IPS-18c (cell line): ENCODE results near the gene SCN3A.

Experiments
- H3K4me3 ChIP-seq: 2 replicates; pipeline ENCODE4 v1.7.0; 2013; ENCODE audit warnings: low read depth, mild to moderate bottlenecking, low read length, moderate library complexity; ENCODE audit not compliant: insufficient read depth
- H3K9me3 ChIP-seq: one replicate; pipeline ENCODE4 v1.6.1; 2013; ENCODE audit warnings: mild to moderate bottlenecking, low read length, moderate library complexity; ENCODE audit not compliant: control insufficient read depth, insufficient read depth

The SCN3A gene

GRCh38 chr2:165141601-165142354 is 62.1 kb downstream of the SCN3A start:
- no peak overlapping the region for H3K4me3 ChIP-seq
- no peaks in the 10 kb centered on the region for H3K9me3 ChIP-seq

DNA sequence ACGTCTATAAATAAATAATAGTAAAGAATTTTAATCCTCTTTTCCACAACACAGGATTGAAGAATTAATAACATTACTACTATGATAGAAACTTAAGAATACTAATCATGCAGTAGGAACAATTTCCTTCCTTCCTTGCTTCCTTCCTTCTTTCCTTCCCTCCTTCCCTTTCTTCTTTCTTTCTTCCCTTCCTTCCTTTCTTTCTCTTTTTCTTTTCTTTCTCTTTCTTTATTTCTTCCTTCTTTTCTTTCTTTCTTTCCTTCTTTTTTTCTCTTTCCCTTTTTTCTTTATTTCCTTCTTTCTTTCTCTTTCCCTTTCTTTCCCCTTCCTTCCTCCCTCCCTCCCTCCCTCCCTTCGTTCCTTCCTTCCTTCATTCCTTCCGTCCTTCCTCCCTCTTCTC is 77.6 kb downstream of the SCN3A start:
- H3K4me3 ChIP-seq: no peak overlapping the region

GRCh38 chr2:165122521-165122920 is 81.3 kb downstream of the SCN3A start:
- peaks cover 2% of the 10 kb centered on the region for H3K9me3 ChIP-seq
- H3K4me3 ChIP-seq: no peak overlapping the region

More for the DNA sequence above, 77.6 kb downstream of the SCN3A start:
- peaks cover 2% of the 10 kb centered on the region for H3K9me3 ChIP-seq

GRCh38 chr2:165120740-165121467 is 82.9 kb downstream of the SCN3A start:
- Histone ChIP-seq H3K4me3 (no peak overlapping the region), H3K9me3 (peaks cover 2% of the 10 kb centered on the region)

- no peak overlapping the region for H3K4me3 ChIP-seq
- H3K9me3 ChIP-seq: no peaks in the 10 kb centered on the region
These were observed 88.6 kb downstream of the SCN3A start for GRCh38 chr2:165115258-165115657.

DNA sequence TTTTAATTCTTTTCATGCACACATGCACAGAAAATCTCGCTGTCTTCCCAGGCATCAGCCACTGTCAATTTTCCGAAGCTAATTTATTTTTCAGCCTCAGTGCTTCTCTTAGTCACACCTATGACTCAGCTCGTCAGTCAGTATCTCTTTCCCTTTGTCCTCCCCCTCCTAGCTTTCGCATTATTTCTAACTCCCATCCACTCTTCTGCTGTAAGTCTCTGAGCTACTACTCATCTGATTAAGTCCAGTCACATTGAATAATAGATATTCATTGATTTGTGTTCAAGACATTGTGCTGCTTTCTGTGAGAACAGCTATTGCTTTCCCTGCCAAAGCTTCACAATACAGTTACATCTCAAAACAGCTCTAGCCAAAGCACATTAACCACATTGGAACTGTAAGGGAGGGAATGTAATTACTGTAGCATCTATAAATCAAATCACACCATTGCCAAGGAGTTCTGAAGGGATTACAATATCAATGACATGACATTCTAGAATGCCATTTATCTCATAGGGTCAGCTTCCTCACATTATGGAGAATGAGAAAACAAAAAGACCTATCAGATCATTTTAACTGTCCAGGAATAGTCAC is 89.4 kb downstream of the SCN3A start:
- Histone ChIP-seq H3K9me3 (no peaks in the 10 kb centered on the region), H3K4me3 (no peak overlapping the region)

GRCh38 chr2:165113414-165113813 is 90.4 kb downstream of the SCN3A start:
- H3K9me3 ChIP-seq: no peaks in the 10 kb centered on the region
- no peak overlapping the region for H3K4me3 ChIP-seq

DNA sequence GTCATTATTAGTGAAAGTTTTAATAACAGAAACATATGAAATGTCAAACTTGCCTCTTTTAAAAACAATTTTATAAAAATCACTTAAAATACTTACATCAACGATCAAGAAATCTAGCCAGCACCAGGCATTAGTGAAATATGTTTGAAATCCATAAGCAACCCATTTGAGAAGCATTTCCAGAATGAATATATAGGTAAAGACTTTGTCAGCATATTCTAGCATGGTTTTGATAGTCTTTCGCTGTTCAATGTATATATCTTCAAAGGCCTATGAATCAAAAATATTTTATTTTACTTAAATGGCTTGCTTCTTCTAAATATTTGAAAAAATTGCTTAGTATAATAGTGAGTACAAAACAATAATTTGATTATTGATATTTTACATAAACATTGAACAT is 91.1 kb downstream of the SCN3A start:
- H3K9me3 ChIP-seq: no peaks in the 10 kb centered on the region
- H3K4me3 ChIP-seq: no peak overlapping the region

GRCh38 chr2:165112133-165112573 is 91.7 kb downstream of the SCN3A start:
- H3K4me3 ChIP-seq: no peak overlapping the region
- no peaks in the 10 kb centered on the region for H3K9me3 ChIP-seq

DNA sequence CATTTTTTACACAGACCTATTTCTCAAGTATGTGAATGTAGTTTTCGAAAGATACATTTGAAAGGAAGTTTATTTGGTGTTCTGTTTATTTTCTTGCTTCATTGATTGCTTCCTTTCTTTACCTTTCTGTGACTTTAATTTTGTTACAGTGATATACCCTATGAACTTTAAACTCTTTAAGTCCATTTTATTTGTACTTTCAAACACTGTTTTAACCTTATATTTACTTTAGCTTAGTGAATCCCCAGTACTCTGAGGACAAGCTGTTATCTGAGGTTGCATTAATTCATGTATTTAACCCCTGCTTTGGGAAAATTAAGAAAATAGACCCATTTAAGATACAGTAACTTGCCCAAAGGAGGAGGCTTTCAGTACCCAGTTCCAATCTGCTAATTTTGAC is 93.5 kb downstream of the SCN3A start:
- H3K9me3 ChIP-seq: no peaks in the 10 kb centered on the region
- H3K4me3 ChIP-seq: no peak overlapping the region

GRCh38 chr2:165109915-165110314 is 93.9 kb downstream of the SCN3A start:
- Histone ChIP-seq H3K4me3 (no peak overlapping the region), H3K9me3 (no peaks in the 10 kb centered on the region)

DNA sequence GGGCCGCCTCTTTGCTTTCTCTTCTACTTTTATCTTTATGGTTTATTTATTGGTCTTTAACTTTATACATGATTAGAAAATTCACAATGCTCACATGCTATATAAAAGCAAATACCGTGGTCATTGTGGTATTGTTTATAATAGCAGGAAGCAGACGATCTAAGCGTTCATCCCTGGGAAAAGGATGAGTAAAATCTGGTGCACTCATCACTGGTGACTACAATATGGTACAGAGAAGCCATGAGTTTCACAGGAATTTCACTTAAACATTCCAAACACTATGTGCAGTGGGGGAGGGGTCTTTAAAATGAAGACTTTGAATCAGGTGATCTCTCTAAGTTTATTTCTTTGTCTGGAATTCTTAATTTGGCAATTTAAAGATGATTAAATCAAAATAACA is 97.9 kb downstream of the SCN3A start:
- Histone ChIP-seq H3K4me3 (no peak overlapping the region), H3K9me3 (no peaks in the 10 kb centered on the region)

GRCh38 chr2:165087933-165088901 is 115.6 kb downstream of the SCN3A start:
- H3K9me3 ChIP-seq: no peaks in the 10 kb centered on the region

DNA sequence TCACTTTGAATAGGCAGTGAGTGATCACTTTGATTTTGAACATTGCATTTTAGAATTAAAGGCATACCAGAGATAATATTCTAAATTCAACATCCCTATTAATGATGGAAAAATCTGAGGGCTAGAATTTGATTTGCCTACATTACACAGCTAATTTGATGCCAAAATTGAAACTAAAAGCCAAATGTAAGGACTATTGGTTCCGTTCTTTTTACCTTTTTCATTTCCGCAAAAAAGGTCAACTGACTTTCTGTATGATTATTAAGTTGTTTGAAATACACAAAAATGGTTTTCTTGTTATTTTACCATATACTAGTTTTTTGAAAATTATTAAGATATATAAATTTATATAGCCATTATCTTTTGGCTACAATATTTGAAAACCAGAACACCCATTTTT is 117.5 kb downstream of the SCN3A start:
- Histone ChIP-seq H3K4me3 (no peak overlapping the region), H3K9me3 (no peaks in the 10 kb centered on the region)

More at GRCh38 chr2:165087933-165088901, 115.6 kb downstream of the SCN3A start:
- H3K4me3 ChIP-seq: no peak overlapping the region

DNA sequence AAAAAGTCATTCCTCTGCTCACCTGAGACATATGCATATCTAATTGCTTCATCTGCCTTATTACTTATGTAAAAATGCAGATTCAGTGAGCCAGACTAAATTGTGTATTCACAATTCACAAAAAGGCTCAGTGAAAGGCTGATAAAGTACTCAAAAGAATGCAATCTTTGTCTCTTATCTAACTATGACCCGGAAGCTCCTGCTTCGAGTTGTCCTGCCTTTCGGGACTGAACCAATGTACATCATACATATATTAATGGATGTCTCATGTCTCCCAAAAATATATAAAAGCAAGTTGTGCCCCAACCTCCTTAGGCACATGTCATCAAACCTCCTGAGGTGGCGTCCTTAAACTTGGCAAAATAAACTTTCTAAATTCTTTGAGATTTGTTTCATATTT is 120.5 kb downstream of the SCN3A start:
- Histone ChIP-seq H3K4me3 (no peak overlapping the region), H3K9me3 (no peaks in the 10 kb centered on the region)

GRCh38 chr2:165082479-165082878 is 121.4 kb downstream of the SCN3A start:
- no peaks in the 10 kb centered on the region for H3K9me3 ChIP-seq
- H3K4me3 ChIP-seq: no peak overlapping the region

- Histone ChIP-seq H3K9me3 (no peaks in the 10 kb centered on the region), H3K4me3 (no peak overlapping the region)
These were observed 122.6 kb downstream of the SCN3A start for GRCh38 chr2:165081276-165081675.
